T follicular helper cell (primary cell): ENCODE data around the gene CCNK.

ENCODE experiments used
- DNase-seq: peaks from one replicate; pipeline ENCODE4 v3.0.0-alpha.2; 2020; ENCODE audit warnings: low read depth

CCNK gene

DNA sequence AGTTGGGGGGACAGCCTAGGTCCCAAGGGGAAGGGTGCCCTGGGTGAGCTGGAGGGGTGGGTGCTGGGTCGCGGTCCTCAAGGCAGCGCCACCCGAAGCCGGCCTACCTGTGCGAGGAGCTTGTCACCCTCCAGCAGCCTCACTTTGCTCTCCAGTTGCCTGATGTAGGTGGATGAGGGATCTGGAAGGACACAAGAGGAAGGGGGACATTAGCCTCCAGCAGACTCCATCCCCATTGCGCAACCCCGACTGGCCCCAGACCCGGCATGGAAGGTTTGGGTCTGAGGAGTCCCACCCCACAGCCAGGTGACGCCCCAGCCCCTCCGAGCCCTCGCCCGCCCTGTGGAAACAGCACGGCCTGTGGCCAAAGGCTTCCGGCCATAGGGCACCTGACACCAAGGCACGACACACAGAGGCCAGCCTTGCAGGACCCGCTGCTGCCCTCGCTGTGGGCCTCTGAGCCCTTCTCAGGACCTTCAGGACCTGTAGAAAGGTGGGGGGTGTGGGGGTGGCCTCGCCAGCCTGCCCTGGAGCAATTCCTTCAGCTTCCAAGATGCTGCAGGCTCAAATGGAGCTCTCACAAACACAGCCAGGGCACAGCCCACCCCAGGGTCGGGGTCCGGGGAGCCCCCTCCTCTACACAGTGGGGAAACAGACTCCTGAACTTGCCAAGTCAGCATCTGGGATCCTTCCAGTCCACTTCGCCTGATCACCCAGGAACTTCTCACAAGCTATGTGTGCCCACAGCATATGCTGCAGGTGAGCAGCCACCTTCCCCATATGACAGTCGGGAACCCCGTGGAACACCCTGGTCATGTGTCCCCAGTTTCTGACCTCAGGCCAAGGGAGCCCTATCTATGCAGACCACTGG is 54.9 kb downstream of the CCNK start:
- no peak for DNase-seq

- no peak for DNase-seq
Observed at GRCh38 chr14:99537399-99537798, 56.2 kb downstream of the CCNK start.

DNA sequence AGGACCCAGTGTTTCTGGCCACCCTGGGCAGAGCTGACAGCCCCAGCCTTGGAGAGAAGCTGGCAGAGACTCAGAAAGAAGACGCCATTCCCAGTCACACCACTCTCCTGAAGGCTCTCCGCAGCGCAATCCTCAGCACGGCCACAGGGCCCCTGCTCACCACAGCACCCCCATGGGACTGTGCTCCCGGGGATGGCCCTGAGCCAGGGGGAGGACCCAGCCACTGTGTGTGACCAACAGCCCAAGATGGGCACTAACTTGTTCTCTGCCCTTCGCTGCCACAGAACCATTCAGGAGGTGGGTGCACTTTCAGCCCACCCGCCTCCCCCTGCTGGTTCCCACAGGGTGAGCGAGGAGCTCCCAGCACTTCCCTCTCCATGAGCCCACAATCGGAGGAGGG is 57.1 kb downstream of the CCNK start:
- DNase-seq, result no peak

DNA sequence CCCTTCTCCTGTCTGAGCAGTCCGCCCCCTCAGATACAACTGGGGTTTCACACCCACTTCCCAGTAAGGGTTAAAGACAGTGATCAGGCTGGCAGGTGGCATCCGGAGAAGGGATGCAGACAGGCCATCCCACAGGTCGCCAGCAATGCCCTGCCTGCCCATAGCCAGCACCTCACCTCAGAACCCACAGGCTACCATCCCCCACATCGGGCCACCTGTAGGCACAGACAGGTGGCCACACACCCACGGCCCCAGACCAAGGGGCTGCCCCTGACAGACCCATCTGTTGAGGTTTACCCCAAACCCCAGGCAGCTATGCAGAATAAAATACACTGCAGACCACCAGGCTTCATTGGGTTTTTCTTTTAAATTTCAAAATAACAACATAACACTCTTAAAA is 57.5 kb downstream of the CCNK start:
- DNase-seq, result no peak

GRCh38 chr14:99539491-99539890 is 58.3 kb downstream of the CCNK start:
- no peak for DNase-seq

- no peak for DNase-seq
Observed at GRCh38 chr14:99540196-99541032, 59.2 kb downstream of the CCNK start.

DNA sequence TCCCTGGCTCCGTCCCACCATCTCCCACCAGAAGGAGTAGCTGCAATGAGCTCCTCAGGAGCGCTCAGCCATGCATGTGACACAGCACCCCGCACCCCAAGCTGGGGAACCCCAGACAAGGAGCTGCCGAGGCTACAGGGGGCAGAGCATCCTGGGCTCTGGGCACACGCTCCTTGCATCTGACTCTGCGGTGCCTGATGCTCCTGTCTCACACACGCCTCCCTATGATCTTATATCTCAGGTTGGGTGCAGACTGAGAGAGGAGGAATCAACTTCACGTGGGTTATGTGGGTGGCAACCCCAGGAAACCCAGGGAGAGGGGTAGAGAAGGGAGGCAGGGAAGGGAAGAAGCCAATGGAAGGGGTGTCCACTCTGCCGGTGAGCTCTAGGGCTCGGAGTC is 60.0 kb downstream of the CCNK start:
- no peak for DNase-seq

GRCh38 chr14:99541677-99542470 is 60.7 kb downstream of the CCNK start:
- no peak for DNase-seq

DNA sequence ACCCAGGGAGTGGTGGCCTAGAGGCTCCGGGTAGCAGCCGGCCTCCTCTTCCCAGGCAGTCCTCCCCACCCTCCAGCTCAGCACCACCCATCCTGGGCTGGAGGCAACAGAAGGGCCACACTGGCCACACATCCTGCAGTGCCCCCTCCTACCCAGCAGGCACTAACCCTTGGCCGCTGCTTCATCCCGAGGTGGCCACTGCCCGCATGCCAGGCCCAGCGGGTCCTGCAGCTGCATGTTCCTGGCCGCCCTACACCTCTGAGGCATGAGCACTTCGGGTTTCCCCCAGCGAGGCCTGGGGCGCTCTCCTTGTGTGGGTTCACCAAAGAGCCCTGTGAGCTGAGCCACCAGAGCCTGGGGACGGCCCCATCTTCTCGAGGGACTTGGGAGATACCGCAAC is 61.4 kb downstream of the CCNK start:
- DNase-seq, result no peak

DNA sequence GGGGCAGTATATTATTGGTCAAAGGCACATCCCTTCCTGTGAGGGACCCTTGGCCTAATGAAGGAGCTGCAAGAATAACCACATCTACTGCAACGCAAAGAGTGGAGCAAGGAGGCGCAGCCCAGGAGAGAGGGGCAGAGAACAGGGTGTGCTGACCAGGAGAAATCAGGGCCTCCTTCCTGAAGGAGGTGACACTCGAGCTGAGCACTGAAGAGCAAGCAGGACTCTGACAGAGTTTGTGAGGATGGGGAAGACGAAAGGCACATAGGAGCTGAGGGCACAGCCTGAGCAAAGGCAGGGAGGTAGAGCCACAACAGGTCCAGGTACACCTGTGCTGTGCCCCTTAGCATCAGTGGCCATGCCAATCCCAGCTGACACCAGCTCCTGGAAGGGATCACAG is 62.2 kb downstream of the CCNK start:
- DNase-seq, result no peak

DNA sequence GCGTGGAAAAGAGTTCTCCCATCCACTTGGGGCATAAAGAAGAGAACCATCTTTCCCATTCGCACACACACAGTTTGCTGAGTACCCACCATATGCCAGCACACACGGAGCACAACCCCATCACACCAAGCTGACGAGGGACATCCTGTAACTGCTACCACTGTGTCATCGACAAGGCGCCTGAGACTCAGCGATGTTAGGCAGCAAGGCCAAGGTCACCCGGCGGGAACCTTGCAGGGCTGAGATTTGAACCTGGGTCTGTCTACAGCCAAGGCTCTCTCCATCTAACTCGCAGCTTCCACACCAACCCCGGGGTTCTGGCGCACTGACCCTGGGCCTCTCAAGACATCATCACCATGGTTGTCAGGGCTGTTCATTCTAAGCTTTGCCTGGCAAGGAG is 62.8 kb downstream of the CCNK start:
- DNase-seq, result no peak

GRCh38 chr14:99544991-99545390 is 63.8 kb downstream of the CCNK start:
- DNase-seq, result no peak

DNA sequence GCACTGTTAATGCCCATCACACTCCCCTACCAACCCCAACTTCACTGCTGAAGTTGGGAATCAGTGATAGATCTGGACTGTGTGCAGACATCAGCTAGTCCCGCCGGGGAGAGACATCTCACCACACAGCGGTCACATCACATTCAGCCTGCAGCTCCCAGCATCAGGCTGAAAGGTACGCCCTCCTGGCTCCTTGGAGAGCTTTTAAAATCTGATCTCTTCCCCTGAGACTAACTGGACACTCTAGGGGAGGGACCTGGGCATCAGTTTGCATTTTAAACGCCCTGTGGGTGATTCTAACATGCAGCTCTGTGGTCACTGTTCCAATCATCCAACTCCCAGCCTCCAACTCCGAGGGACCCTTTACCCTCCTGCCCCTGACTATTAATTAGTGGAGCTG is 64.4 kb downstream of the CCNK start:
- DNase-seq, result no peak

- no peak for DNase-seq
Observed at GRCh38 chr14:99546234-99546879, 65.1 kb downstream of the CCNK start.

DNA sequence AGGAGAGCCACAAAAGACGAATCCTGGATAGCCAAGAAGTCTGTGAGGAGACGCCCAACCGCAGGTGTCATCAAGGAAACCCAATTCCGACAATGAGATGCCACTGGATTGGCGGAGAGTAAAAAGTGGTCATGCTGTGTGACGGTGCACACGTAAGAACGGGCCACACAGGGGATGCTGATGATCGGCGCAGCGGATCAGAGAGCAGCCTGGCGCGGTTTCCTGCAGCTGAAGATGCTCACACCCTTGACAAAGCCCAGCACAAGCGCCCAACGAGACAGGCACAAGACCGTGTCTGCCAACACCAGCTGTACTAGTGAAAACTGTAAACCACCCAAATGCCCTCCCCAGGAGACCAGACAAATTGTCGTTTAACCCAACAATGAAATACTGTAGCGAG is 67.0 kb downstream of the CCNK start:
- DNase-seq, result no peak

- DNase-seq, result no peak
Observed at GRCh38 chr14:99548871-99549515, 67.8 kb downstream of the CCNK start.

DNA sequence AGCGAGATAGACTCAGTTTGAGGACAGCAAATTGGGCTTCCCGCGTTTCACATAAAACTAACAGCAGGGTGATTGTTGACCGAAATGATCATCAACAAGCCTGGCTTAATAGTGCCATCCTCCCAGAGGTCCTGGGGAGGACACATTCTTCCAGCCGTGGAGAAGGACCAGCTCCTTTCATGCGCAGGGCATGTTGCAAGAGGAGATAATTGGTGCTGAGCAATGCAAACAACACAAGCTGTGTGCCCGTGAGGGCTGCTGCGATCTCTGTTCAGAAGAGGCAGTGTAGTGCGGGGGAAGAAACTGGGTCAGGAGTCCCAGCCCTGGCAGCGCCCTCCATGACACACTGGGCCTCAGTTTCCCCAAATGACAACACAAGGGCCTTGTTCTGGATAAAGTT is 68.5 kb downstream of the CCNK start:
- DNase-seq, result no peak

- no peak for DNase-seq
Observed at GRCh38 chr14:99550387-99550992, 69.3 kb downstream of the CCNK start.

- no peak for DNase-seq
Observed at GRCh38 chr14:99551034-99551922, 70.1 kb downstream of the CCNK start.

GRCh38 chr14:99552021-99552553 is 70.9 kb downstream of the CCNK start:
- no peak for DNase-seq
